CD14-positive monocyte (primary cell): ENCODE measurements around the gene MUC5B. TPM values are rescaled to one million over a fixed set of nuclear protein-coding genes. Genes with fewer than 3 reads are reported as not detected.
"Not testable (repeated sequence)": the region's sequence is repeated elsewhere in the genome, so short reads cannot be mapped to it uniquely, and the experiment has no call there.

Source experiments
- DNase-seq, 3 donors: peaks; one replicate each; pipeline ENCODE4 v3.0.0-alpha.2; 2011 to 2022
- H2AFZ ChIP-seq: 2 replicates; pipeline ENCODE4 v1.6.0; 2012; ENCODE audit warnings: mild to moderate bottlenecking, low read depth, low read length, inconsistent platforms; ENCODE audit not compliant: insufficient read depth, poor library complexity, severe bottlenecking
- H3K27ac ChIP-seq, 2 donors: 1 replicate in 1 of 2; 2 replicates in 1 of 2; pipeline ENCODE4 v1.5.1; 2012 to 2013; ENCODE audit warnings: low read length in 2 of 2, control low read depth in 1 of 2, inconsistent platforms in 1 of 2, low read depth in 1 of 2, mild to moderate bottlenecking in 1 of 2
- H3K27me3 ChIP-seq, 2 donors: one replicate each; pipeline versions ENCODE4 v1.6.0 to v1.6.1; 2011 to 2013; ENCODE audit warnings: low read length in 2 of 2; ENCODE audit not compliant: control insufficient read depth in 2 of 2, insufficient read depth in 2 of 2
- H3K36me3 ChIP-seq, 2 donors: replicated peaks in 1 of 2; 1 replicate in 1 of 2; 2 replicates in 1 of 2; pipeline versions ENCODE4 v1.5.1 to v1.6.1; 2012 to 2013; ENCODE audit warnings: low read length in 2 of 2, control low read depth in 1 of 2, inconsistent platforms in 1 of 2, mild to moderate bottlenecking in 1 of 2; ENCODE audit not compliant: insufficient read depth in 2 of 2, control insufficient read depth in 1 of 2
- H3K4me1 ChIP-seq, 2 donors: 1 replicate in 1 of 2; 2 replicates in 1 of 2; pipeline versions ENCODE4 v1.5.1 to v1.6.1; 2012 to 2013; ENCODE audit warnings: low read length in 2 of 2, control low read depth in 1 of 2, inconsistent platforms in 1 of 2, mild to moderate bottlenecking in 1 of 2, moderate library complexity in 1 of 2; ENCODE audit not compliant: insufficient read depth in 2 of 2, control insufficient read depth in 1 of 2
- H3K4me2 ChIP-seq: replicated peaks from 2 replicates; pipeline ENCODE3; 2012; ENCODE audit warnings: low read length, moderate library complexity, mild to moderate bottlenecking; ENCODE audit not compliant: poor library complexity, severe bottlenecking; ENCODE audit errors: extremely low read depth
- H3K4me3 ChIP-seq, 3 experiments: fragments of 200-600 bp in 1 of 3; sonication (generic) in 1 of 3; replicated peaks in 1 of 3; 1 replicate in 2 of 3; 2 replicates in 1 of 3; pipeline ENCODE4 v1.5.1; 2011 to 2013; ENCODE audit warnings: low read length in 3 of 3, mild to moderate bottlenecking in 3 of 3, control low read depth in 2 of 3, low read depth in 2 of 3, inconsistent platforms in 1 of 3, moderate library complexity in 1 of 3
- H3K79me2 ChIP-seq: 2 replicates; pipeline ENCODE4 v1.6.0; 2012; ENCODE audit warnings: mild to moderate bottlenecking, control low read depth, inconsistent platforms, low read length, moderate library complexity; ENCODE audit not compliant: insufficient read depth
- H3K9ac ChIP-seq: 2 replicates; pipeline ENCODE4 v1.6.0; 2017; ENCODE audit warnings: low read length, mild to moderate bottlenecking; ENCODE audit not compliant: insufficient read depth, poor library complexity, severe bottlenecking
- H3K9me3 ChIP-seq, 2 donors: replicated peaks in 1 of 2; 1 replicate in 1 of 2; 2 replicates in 1 of 2; pipeline versions ENCODE4 v1.5.1 to v1.6.1; 2012 to 2013; ENCODE audit warnings: low read length in 2 of 2, control low read depth in 1 of 2; ENCODE audit not compliant: control insufficient read depth in 1 of 2, insufficient read depth in 1 of 2
- H4K20me1 ChIP-seq: 2 replicates; pipeline ENCODE4 v1.6.0; 2012; ENCODE audit warnings: mild to moderate bottlenecking, low read length, control low read depth, moderate library complexity; ENCODE audit not compliant: insufficient read depth
- H3K27ac Mint-ChIP-seq, 7 donors: one replicate each; pipeline ENCODE4 v1.8.0; 2020; ENCODE audit warnings: mild to moderate bottlenecking in 7 of 7, mixed read lengths in 7 of 7, moderate library complexity in 6 of 7, inconsistent platforms in 2 of 7
- H3K27me3 Mint-ChIP-seq, 3 donors: one replicate each; pipeline ENCODE4 v1.8.0; 2021 to 2022; ENCODE audit warnings: low read depth in 3 of 3, mild to moderate bottlenecking in 3 of 3, mixed read lengths in 3 of 3, moderate library complexity in 3 of 3, inconsistent platforms in 1 of 3
- H3K36me3 Mint-ChIP-seq, 2 donors: one replicate each; pipeline ENCODE4 v1.8.0; 2020; ENCODE audit warnings: mixed read lengths in 2 of 2, inconsistent platforms in 1 of 2, mild to moderate bottlenecking in 1 of 2
- H3K4me1 Mint-ChIP-seq: one replicate; pipeline ENCODE4 v1.8.0; 2020; ENCODE audit warnings: mild to moderate bottlenecking, mixed read lengths
- H3K4me3 Mint-ChIP-seq, 2 donors: one replicate each; pipeline ENCODE4 v1.8.0; 2020; ENCODE audit warnings: mild to moderate bottlenecking in 2 of 2, mixed read lengths in 2 of 2, moderate library complexity in 1 of 2
- H3K9me3 Mint-ChIP-seq, 7 donors: one replicate each; pipeline ENCODE4 v1.8.0; 2020 to 2022; ENCODE audit warnings: mixed read lengths in 7 of 7, mild to moderate bottlenecking in 6 of 7, moderate library complexity in 6 of 7, inconsistent platforms in 2 of 7
- WGBS: methylation state at CpG from one replicate; pipeline ENCODE4 v1.1.5; 2013; ENCODE audit warnings: missing lambda C conversion rate; ENCODE audit not compliant: insufficient coverage; 5-methylcytosine and 5-hydroxymethylcytosine counted together
- intact Hi-C, 2 donors: fragments of 100-400 bp; cut with micrococcal nuclease; formaldehyde crosslinking; loops; one replicate each; pipeline versions ENCODE4 v1.15.0 to v1.15.1; 2023
- polyA plus RNA-seq, 3 donors: library from polyadenylated mRNA; depleted of rRNA in 1 of 3; unstranded in 2 of 3; stranded (reverse) in 1 of 3; fragments of 300-500 nt in 2 of 3; fragments of >200 nt in 1 of 3; fragmentation: Illumina TruSeq in 2 of 3; gene quantifications; 1 replicate in 2 of 3; 2 replicates in 1 of 3; pipeline ENCODE4 v1.2.3, GENCODE V29; 2012 to 2021
- TF ChIP-seq, protein P1 (sequence below): fragments of 200-600 bp; IDR thresholded peaks from one replicate; pipeline ENCODE4 v1.8.0; 2022; ENCODE audit warnings: antibody characterized with exemption, mild to moderate bottlenecking

Gene MUC5B
- polyA plus RNA-seq, 3 donors: not detected

DNA sequence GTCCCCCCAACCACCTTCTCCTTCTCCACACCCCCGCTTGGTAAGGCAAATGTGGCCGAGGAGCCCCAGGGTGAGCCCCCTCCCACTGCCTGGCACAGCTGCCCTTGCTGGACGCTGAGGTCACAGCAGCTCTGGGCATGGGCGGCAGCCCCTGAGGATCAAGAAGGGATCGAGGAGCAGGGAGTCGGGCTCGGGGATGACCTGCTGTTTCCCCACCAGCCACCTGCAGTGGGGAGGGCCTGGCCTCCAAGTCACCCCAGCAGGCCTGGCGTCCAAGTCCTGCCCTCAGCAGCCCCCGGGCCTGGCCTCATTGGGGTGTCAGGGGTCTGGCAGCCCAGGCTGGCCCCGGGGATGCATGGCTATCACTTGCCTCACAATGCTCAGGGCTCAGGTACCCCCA, 41.4 kb upstream of the MUC5B start:
- H3K27ac ChIP-seq: no peak overlapping the region
- no peaks in the 10 kb centered on the region for H3K4me1 ChIP-seq
- Mint-ChIP-seq H3K4me3 (no peak overlapping the region), H3K4me1 (no peaks in the 10 kb centered on the region), H3K27me3 (peaks cover 0 to 2% (median 0%) of the 10 kb centered on the region in 3 donors), H3K27ac (no peak overlapping the region), H3K9me3 (peaks cover 0 to 16% (median 4%) of the 10 kb centered on the region in 7 donors), H3K36me3 (no peaks in the 10 kb centered on the region)
- no peak overlapping the region for H3K9ac ChIP-seq
- WGBS: 89% methylated on average over 9 of the region's 10 CpGs
- H3K4me3 ChIP-seq: no peak overlapping the region
- no peaks in the 10 kb centered on the region for H3K27me3 ChIP-seq
- peaks cover 16 to 17% of the 10 kb centered on the region in 2 donors for H3K9me3 ChIP-seq
- no peaks in the 10 kb centered on the region for H3K36me3 ChIP-seq
- H4K20me1 ChIP-seq: no peaks in the 10 kb centered on the region
- no peak overlapping the region for H3K4me2 ChIP-seq
- TF ChIP-seq, protein P1, sequence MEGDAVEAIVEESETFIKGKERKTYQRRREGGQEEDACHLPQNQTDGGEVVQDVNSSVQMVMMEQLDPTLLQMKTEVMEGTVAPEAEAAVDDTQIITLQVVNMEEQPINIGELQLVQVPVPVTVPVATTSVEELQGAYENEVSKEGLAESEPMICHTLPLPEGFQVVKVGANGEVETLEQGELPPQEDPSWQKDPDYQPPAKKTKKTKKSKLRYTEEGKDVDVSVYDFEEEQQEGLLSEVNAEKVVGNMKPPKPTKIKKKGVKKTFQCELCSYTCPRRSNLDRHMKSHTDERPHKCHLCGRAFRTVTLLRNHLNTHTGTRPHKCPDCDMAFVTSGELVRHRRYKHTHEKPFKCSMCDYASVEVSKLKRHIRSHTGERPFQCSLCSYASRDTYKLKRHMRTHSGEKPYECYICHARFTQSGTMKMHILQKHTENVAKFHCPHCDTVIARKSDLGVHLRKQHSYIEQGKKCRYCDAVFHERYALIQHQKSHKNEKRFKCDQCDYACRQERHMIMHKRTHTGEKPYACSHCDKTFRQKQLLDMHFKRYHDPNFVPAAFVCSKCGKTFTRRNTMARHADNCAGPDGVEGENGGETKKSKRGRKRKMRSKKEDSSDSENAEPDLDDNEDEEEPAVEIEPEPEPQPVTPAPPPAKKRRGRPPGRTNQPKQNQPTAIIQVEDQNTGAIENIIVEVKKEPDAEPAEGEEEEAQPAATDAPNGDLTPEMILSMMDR: no peak
- H2AFZ ChIP-seq: no peak overlapping the region
- no peaks in the 10 kb centered on the region for H3K79me2 ChIP-seq
- intact Hi-C loops: no loop called here
- DNase-seq: no peak

DNA sequence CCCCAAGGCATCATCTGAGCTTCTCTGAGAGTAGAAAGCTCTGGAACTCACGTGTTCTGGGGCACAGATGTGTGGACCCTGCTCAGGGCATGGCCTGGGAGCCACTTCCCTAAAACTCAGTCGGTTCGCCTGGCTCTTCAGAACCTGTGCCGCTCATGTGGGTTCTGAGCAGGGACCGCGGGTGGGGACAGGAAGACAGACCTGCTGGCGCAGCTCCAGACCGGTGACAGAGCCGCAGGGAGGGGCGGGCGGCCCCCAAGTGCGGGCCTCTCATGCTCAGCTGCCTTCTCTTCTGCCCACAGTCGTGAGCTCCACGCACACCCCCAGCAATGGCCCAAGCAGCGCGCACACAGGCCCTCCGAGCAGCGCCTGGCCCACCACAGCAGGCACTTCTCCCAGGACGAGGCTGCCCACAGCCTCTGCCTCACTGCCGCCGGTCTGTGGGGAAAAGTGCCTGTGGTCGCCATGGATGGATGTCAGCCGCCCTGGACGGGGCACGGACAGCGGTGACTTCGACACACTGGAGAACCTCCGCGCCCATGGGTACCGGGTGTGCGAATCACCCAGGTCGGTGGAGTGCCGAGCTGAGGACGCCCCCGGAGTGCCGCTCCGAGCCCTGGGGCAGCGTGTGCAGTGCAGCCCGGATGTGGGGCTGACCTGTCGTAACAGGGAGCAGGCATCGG, 40.9 kb upstream of the MUC5B start:
- no peak overlapping the region for H3K4me2 ChIP-seq
- peaks cover 0 to 2% (median 0%) of the 10 kb centered on the region in 3 donors for H3K27me3 Mint-ChIP-seq
- H3K4me3 ChIP-seq: no peak overlapping the region
- H3K27ac Mint-ChIP-seq: peak overlapping the region in 1 of 7 donors; percentile 31
- H3K36me3 Mint-ChIP-seq: no peaks in the 10 kb centered on the region
- peaks cover 0 to 16% (median 4%) of the 10 kb centered on the region in 7 donors for H3K9me3 Mint-ChIP-seq
- no peak for DNase-seq
- H3K4me1 Mint-ChIP-seq: no peaks in the 10 kb centered on the region
- TF ChIP-seq, protein P1: no peak
- H3K79me2 ChIP-seq: no peaks in the 10 kb centered on the region
- H3K36me3 ChIP-seq: no peaks in the 10 kb centered on the region
- H3K27me3 ChIP-seq: no peaks in the 10 kb centered on the region
- intact Hi-C loops: no loop called here
- no peaks in the 10 kb centered on the region for H4K20me1 ChIP-seq
- H3K4me1 ChIP-seq: no peaks in the 10 kb centered on the region
- no peak overlapping the region for H3K4me3 Mint-ChIP-seq
- H3K9me3 ChIP-seq: peaks cover 22 to 23% of the 10 kb centered on the region in 2 donors
- H2AFZ ChIP-seq: no peak overlapping the region
- no peak overlapping the region for H3K27ac ChIP-seq
- 60% methylated on average over 39 of the region's 41 CpGs for WGBS
- H3K9ac ChIP-seq: no peak overlapping the region

DNA sequence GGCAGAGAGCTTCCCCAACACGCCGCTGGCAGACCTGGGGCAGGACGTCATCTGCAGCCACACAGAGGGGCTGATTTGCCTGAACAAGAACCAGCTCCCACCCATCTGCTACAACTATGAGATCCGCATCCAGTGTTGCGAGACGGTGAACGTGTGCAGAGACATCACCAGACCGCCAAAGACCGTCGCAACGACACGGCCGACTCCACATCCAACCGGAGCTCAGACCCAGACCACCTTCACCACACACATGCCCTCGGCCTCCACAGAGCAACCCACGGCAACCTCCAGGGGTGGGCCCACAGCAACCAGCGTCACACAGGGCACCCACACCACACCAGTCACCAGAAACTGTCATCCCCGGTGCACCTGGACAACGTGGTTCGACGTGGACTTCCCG, 38.7 kb upstream of the MUC5B start:
- H3K4me1 Mint-ChIP-seq, H3K9ac ChIP-seq, H3K4me1 ChIP-seq, H2AFZ ChIP-seq, H3K27me3 Mint-ChIP-seq, H3K27ac Mint-ChIP-seq, H3K27ac ChIP-seq, H3K4me3 Mint-ChIP-seq, H3K27me3 ChIP-seq, H3K4me2 ChIP-seq, H3K36me3 ChIP-seq, H3K36me3 Mint-ChIP-seq, H3K79me2 ChIP-seq, intact Hi-C loops, H3K4me3 ChIP-seq, DNase-seq, H4K20me1 ChIP-seq: not testable (repeated sequence)
- peaks cover 0 to 16% (median 4%) of the 10 kb centered on the region in 7 donors for H3K9me3 Mint-ChIP-seq
- 93% methylated on average over 3 of the region's 22 CpGs for WGBS
- peaks cover 23 to 30% of the 10 kb centered on the region in 2 donors for H3K9me3 ChIP-seq
